GM18526 (cell line): ENCODE results near the gene BAIAP2.

Experiments used
- POLR2A ChIP-seq: IDR thresholded peaks from 3 replicates; pipeline ENCODE4 v1.6.1; 2011; ENCODE audit not compliant: insufficient read length; ENCODE audit errors: extremely low read depth

BAIAP2 gene

DNA sequence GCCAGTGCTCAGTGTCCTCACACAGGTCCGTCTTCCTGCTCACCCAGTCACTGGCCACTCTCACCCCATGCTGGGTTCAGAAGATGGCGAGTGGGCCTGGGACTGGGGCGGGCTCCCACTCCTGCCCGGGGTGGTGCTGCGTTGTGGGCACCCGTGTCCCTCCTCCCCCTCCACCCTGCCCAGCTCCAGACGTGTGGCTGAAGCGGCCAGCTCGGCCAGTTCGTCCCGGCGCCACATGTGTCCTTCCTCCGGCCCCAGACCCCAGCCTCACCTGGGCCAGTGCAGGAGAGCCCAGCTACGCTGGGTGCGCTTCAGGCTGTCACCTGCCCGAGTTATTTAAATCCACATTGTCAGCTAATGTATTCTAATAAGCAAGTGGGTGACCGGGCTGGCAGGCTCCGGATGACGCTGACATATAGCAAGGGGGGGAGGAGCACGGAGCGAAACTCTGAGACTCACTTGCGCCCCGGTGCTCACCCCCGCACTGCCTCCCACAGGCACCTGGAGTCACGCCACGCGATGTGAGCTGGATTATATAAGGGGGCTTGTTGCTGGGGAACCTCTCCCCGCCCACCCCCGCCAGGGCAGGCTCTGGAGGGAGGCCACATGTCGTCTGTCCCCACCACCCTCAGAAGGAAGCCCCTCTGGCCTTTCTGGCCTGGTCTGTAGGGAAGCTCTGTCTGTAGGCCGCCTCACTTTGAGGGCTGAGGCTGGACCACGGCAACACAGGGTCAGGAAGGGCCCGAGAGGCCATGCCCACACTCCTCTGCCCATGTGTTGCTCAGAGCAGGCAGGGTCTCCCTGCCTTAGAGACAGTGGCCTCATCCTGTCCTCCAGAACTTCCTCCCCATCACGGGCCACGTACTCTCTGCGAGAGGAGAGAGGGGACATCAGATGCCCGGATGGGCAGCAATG lies 7.1 kb upstream of the BAIAP2 start:
- TF ChIP-seq POLR2A, result no peak

DNA sequence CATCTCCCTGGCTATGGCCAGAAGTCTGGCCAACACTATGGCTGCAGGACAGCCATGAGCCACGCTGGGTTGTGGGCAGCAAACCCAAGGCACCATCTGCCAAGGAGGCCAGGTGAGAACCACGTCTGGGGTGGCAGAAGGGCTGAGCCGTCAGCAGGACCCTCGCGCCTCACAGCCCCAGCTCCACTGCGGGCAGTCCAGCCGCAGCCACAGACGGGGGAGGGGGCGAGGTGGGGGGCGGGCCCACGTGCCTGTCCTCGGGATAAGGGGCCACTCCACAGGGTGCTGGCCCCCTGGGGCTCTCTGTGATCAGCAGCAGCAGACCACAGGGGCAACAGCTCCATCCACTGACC lies 6.5 kb upstream of the BAIAP2 start:
- TF ChIP-seq POLR2A, result no peak

DNA sequence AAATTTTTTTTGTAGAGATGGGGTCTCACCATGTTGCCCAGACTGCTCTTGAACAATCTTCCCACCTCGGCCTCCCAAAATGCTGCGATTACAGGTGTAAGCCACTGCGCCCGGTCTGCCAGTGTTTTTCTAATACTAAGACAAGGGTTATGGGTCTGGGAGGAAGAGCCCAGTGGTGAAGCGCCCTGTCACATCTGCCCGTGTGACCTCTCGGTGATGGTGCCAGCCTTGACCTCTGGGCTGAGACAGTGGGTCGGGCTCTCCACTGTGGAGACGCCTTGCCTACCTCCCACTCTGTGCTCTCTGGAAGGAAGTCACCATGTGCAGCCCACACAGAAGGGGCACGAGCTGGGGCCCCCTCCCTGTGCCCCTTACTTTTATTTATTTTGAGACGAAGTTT lies 5.1 kb upstream of the BAIAP2 start:
- TF ChIP-seq POLR2A, result no peak

DNA sequence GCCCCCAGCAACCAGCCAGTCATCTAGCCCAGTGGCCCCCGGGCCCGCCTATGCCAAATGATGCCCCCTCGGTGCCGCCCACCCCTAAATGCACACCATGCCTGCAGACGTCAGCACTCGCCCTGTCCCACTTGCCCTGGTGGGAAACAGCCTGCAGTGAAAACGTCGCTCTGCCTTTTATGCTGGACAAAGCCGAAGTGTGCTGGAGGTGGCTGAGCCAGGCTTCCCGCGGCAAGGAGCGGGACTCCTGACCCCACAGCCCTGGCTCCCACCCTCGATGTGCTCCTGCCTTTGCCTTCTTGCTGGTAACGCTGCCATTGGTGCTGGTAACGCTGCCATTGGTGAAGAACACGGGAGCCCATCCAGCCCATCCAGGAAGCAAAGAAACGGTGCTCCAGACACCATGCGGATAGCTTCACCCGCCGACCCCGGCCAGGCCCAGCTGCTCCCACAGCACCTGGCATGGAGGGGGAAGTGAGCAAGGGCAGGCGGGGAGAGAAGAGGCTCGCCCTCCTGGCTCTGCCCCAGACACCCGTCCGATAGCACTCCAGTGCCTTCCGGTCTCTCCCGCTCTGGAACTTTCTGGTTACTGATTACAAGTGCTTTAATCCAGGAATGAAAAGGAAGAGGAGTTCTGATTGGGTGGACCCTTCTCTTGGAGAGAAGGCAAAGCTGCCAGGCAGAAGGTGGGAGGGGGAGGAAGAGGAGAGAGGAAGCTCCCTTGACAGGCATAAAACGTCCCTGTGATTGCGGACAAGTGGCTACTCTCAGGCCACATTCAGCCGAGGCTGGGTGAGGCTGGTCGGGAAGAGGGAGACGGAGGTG lies 4.0 kb upstream of the BAIAP2 start:
- no peak for TF ChIP-seq POLR2A

DNA sequence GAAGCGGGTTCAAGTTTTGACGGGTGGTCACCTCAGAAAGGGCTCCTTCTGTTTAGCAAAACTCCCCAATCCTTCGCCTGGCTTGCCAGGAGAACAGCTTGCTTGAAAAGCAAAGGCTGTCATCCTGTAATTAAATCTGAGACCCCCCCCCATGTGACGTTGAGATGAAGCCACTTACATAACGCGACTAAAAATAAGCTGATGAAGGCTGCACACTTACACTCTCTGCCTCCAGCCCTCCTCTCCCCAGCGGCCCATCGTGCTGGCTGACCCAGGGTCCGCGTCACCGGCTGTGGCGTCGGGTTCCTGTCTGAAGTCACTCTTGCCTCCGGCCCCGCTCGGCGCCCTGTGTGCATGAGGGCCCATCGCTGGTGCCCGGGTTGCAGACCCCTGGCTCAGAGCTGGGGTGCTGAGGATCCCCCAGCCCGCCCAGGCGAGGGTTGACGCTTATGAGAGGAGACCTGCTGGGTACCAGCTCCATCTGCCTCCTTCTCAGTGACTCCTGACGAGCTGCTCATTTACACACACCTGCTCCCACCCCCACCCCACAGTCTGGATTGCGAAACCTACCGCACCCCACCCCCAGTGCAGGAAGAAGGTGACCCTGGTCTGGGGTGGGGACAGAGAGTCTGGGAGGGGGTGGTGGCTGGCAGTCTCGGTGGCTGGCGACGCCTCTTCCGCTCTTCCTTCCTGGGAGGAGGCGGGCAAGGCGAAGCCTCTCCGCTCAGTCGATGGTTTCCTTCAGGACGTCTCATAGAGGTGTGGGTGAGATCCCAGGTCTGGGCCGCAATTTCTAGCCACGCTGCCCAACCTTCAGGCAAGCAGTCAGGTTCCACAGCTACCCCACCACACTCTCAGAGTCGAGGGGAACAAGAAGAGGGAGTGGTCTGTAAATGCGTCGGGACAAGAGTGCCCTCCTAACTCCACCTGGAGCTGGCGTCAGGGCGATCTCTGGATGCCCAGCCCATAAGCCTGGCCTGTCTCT lies 3.1 kb upstream of the BAIAP2 start:
- TF ChIP-seq POLR2A, result no peak

DNA sequence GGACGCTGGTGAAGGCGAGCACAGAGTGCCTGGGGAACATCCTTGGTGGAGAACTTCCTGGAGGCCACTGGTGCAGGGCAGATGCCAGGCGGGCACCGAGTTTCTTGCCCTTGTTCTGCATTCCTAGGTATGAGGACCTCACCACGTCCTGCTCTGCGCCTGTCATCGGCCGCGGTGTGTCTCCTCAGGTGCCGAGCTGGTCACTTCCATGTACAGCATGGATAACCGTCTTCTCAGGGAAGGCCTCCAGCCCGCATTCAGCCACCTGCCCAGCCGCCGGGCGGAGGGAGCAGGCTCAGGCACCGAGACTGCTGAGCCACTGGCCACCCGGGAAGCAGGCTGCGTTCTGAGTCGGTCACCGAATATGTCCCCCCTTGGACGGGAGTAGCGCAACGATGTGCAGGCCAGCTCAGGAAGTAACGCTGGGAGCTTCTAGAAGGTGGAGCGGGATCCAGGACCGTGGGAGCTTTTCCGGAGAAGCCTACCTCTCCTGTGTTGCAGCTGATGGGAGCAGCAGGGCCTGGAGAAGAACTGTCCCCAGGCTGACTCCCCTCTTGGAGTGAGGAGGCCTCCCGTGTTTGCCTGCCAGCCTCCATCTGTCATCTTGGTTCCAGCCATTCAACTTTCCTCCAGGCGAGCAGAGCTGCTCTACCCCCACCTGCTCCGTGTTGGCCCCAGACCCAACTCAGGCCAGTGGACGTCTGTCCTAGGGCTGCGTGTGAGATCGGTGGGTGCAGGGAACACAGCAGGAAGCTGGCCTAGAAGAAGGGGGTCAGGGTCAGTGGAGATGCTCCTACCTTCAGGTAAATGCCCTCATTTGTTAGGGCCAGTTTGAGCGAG lies 2.1 kb upstream of the BAIAP2 start:
- TF ChIP-seq POLR2A, result no peak

DNA sequence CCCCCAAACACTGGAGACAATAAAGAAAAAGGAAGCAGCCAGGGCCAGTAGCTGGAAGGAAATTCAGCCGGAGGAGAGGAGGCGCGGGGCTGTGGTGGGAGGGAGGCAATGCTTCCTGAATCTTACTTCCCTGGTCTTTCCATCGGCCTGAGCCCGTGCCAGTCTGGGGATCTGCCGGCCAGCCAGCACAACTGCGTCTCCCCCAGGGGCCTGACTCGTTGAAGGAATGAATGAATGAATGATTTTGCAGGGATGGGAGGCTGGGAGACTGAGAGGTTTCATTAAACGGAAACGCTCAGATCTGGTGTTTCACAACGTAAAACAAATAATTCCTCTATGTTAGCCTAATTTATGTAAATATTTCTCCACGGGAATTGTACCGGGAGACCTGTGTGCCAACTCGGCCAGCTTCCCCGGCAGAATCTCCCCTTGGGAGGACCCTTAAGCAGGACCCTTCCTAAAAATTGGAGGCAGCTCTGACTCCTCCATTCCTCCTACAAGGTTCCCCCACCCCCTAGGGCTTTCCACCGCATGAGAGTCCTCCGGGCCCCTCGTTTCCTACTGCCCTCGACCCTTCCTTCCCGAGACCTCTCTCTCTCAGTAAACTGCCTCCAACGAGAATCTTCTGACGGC lies 1.3 kb upstream of the BAIAP2 start:
- TF ChIP-seq POLR2A, result no peak

DNA sequence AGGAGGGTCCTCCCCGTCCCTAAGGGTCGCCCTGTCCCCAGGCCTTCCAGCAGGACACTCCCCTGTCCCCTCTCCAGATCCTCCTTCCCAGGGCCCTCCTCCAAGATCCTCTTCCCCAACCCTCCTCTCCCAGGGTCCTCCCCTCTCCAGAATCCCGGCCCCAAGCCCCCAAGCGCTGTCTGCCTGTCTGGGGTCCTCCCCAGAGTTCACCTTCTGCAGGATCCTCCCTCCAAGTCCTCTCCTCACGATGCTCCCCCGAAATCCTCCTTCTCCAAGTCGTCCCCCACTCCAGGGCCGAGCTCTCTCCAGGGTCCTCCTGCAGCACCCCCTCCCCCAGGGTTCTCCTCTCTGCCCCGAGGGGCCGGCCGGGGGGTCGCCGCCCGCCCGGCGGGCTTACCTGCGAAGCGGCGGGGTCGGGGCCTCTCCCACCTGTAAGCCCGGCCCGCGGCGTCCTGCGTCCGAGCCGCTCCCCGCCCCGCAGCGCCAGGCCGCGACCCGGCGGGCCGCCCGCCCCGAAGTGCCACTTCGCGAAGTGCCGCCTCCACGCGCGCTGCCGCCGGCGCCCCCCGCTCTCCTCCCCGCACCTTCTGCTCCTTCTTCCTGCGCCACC lies 678 bp upstream of the BAIAP2 start:
- TF ChIP-seq POLR2A, result no peak

DNA sequence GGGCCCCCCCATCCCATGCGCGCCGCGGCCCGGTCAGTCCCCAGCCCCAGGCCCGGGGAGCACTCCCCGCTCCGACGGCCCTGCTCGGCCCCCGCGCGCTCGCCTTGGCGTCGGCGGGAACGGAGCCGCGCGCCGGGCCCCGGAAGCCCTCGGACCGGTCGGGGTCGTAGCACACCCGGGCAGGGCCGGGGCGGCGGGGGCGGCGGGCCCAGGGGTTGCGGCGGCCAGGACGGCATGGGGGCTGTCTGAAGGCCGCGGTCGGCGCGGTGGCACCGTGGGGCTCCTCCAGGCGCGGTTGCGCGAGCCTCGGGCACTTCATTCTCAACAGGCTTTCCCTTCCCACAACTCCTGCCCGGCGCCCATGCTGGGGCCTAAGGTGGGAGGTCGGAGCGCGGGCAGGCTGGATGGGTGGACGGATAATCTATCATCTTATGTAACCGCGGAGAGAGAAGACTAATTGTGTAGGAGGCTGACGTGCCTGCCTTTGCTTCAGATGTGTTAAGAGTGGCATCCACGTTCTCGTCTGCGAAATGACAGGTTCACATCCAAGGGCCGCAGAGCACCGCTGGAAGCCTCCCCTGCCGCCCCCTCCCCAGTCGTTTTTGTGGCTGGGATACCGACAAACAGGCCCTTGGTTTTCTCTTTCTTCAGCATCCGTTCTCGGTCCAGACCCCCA lies 708 bp downstream of the BAIAP2 start:
- no peak for TF ChIP-seq POLR2A

DNA sequence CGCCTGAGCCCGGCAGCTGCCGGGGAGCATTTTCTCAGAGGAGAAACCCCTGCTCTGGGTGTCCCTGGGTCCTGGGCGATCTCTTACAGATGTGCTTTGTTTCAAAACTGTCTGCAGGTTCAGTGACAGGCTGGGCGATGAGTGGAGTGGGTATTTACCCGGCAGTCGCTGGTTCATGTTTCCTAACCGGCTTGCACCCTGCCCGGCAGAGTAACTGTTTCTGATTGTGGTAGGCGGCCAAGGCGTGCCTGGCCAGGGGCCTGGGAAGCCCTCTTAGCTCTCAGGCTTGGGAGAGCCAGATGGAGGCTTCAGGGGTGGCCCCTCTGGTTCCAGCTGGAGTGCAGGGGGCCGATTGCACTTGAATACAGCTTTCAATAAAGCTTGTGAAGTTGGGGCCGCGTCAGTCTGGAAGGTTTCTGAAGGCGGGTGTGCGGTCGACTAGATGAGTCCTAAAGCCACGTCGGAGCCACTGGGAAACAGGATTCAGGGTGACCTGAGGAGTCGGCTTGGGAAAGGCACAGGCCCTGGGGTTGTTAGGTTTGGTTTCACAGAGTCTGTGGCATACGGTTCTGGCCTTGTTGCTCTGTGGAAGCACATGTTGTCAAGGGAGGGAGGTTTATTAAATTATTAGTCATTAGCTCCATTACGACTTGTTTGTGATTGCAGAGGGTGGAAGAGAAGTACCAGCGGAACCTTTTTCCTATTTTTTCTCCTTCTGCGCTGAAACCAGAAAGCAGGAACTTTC lies 1.4 kb downstream of the BAIAP2 start:
- TF ChIP-seq POLR2A, result no peak

DNA sequence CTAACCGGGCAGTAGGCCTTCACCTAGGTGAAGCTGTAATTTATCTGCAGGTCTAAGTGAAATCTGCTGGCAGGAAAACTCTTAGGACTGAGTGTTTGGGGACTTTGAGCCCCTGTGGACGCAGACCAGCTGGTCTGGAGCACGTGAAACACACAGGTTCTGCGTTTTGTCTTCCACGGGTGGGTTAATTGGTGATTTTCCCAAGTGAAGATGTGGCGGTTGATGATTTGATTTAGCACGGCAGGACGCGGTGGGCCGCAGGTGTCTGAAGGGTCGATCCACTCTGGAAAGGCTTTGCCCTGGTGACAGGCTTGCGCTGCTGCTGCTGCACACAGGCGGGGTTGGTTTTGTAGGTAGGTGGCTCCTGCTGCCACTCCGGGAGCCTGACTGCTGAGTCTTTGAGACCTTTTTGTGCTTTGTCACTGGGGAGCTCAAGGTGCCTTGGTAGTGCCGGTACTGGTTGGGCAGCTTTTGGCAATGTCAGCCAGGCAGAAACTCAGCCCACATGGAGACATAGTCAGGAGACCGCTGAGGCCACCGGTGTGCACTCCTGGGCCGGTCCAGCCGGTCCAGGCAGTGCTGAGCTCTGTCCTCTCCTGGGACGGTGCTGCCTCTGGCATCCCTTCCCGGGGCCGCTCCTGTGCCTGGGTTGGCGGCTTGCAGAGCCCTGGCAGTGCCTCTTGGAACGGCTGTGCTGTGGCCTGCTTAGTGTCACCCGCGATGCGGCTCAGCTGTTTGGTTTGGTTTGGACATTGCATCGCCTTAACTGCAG lies 2.3 kb downstream of the BAIAP2 start:
- no peak for TF ChIP-seq POLR2A
